HG03175 (cell line): ENCODE data around the gene ZNF837.

Source experiments
- ATAC-seq: cut with Tn5 transposase; IDR thresholded peaks from one replicate; pipeline ENCODE4 v1.9.1; 2021; ENCODE audit warnings: mild to moderate bottlenecking, moderate library complexity; ENCODE audit not compliant: unreplicated experiment

Gene ZNF837

DNA sequence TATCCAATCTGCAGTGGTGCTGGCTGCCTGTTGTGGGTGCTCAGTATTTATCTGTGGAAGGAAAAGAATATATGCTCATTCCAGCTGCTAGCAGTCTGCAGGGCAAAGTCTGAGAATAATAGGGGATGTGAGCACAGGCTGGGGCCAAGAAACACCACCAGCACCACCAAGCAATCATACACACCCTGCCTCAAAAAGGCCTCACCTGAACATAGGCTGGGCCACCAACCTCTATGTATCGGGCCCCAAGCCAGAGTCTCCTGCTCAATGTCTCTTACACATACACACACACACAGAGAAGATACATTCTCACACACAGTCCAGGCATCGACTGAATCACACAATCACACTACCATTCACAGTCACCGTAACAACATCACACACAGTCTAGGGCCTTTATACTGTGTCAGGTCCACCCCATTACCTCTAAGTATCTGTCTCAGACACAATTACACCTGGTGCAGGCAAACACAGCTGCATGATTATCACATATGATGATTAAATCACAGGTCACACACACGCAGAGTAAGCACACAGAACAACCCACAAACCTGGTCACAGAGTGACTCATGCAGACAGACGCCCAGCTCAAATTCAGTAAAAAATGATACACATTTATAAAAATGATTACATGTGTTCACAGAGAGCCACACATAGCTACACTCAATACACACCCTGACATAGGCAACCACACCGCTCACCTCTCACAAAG is 55.4 kb downstream of the ZNF837 start:
- no peak for ATAC-seq

- ATAC-seq: no peak
These were observed 61.6 kb downstream of the ZNF837 start for GRCh38 chr19:58319241-58319640.

DNA sequence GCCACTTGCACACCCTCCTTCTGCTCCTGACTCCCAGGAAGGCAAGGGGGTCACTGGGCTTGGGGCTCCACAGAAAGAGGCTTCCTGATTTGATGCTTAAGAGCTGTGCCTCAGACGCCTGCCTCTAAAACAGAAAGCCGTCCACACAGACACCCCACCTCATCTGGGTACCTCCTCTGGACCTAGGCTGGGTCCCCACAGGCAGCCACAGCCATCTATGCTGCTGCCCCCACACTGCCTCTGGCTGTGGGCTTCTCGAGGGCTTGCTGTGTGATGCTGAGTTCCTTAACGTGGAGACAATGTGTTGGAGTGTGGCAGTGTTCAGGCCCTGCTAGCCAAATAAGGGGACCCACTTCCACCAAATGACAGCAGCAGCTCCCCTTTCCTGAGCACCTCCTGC is 62.5 kb downstream of the ZNF837 start:
- ATAC-seq: no peak
